ENCODE results near the gene RBFOX2.
"Not testable (repeated sequence)": the region's sequence is repeated elsewhere in the genome, so short reads cannot be mapped to it uniquely, and the experiment has no call there.

The RBFOX2 gene

GRCh38 chr22:35997438-35997837 is 31.2 kb downstream of the RBFOX2 start:
- Histone ChIP-seq H3K27me3 (replicated peaks; ENCODE audit: control insufficient read depth, insufficient read depth, low read length, poor library complexity, severe bottlenecking) (no peaks in the 10 kb centered on the region), H3K4me1 (ENCODE audit: control insufficient read depth, insufficient read depth, low read length, poor library complexity, severe bottlenecking) (no peaks in the 10 kb centered on the region), H3K36me3 (ENCODE audit: control insufficient read depth, insufficient read depth, low read length) (no peaks in the 10 kb centered on the region), H3K4me3 (ENCODE audit: insufficient read depth, low read depth, low read length, poor library complexity, severe bottlenecking) (no peak overlapping the region), H3K27ac (ENCODE audit: insufficient read depth, low read length, poor library complexity, severe bottlenecking) (no peak overlapping the region), H3K9me3 (ENCODE audit: control insufficient read depth, low read length) (no peaks in the 10 kb centered on the region)
- DNase-seq = no peak

- no peak overlapping the region for H3K27ac ChIP-seq (ENCODE audit: insufficient read depth, low read length, poor library complexity, severe bottlenecking)
- no peaks in the 10 kb centered on the region for H3K27me3 ChIP-seq (replicated peaks; ENCODE audit: control insufficient read depth, insufficient read depth, low read length, poor library complexity, severe bottlenecking)
- no peak overlapping the region for H3K4me3 ChIP-seq (ENCODE audit: insufficient read depth, low read depth, low read length, poor library complexity, severe bottlenecking)
- H3K9me3 ChIP-seq (ENCODE audit: control insufficient read depth, low read length) = no peaks in the 10 kb centered on the region
- H3K4me1 ChIP-seq (ENCODE audit: control insufficient read depth, insufficient read depth, low read length, poor library complexity, severe bottlenecking) = no peaks in the 10 kb centered on the region
- no peaks in the 10 kb centered on the region for H3K36me3 ChIP-seq (ENCODE audit: control insufficient read depth, insufficient read depth, low read length)
- no peak for DNase-seq
Observed at GRCh38 chr22:35996596-35996995, 32.0 kb downstream of the RBFOX2 start.

- DNase-seq = no peak
- H3K36me3 ChIP-seq (ENCODE audit: control insufficient read depth, insufficient read depth, low read length) = no peaks in the 10 kb centered on the region
- H3K27ac ChIP-seq (ENCODE audit: insufficient read depth, low read length, poor library complexity, severe bottlenecking) = no peak overlapping the region
- no peak overlapping the region for H3K4me3 ChIP-seq (ENCODE audit: insufficient read depth, low read depth, low read length, poor library complexity, severe bottlenecking)
- H3K9me3 ChIP-seq (ENCODE audit: control insufficient read depth, low read length) = no peaks in the 10 kb centered on the region
- H3K4me1 ChIP-seq (ENCODE audit: control insufficient read depth, insufficient read depth, low read length, poor library complexity, severe bottlenecking) = no peaks in the 10 kb centered on the region
- no peaks in the 10 kb centered on the region for H3K27me3 ChIP-seq (replicated peaks; ENCODE audit: control insufficient read depth, insufficient read depth, low read length, poor library complexity, severe bottlenecking)
Observed at GRCh38 chr22:35995772-35996171, 32.9 kb downstream of the RBFOX2 start.

GRCh38 chr22:35995348-35995747 is 33.3 kb downstream of the RBFOX2 start:
- Histone ChIP-seq H3K27me3 (replicated peaks; ENCODE audit: control insufficient read depth, insufficient read depth, low read length, poor library complexity, severe bottlenecking) (no peaks in the 10 kb centered on the region), H3K9me3 (ENCODE audit: control insufficient read depth, low read length) (no peaks in the 10 kb centered on the region), H3K27ac (ENCODE audit: insufficient read depth, low read length, poor library complexity, severe bottlenecking) (no peak overlapping the region), H3K4me1 (ENCODE audit: control insufficient read depth, insufficient read depth, low read length, poor library complexity, severe bottlenecking) (no peaks in the 10 kb centered on the region), H3K4me3 (ENCODE audit: insufficient read depth, low read depth, low read length, poor library complexity, severe bottlenecking) (no peak overlapping the region), H3K36me3 (ENCODE audit: control insufficient read depth, insufficient read depth, low read length) (no peaks in the 10 kb centered on the region)
- no peak for DNase-seq

GRCh38 chr22:35993727-35994126 is 34.9 kb downstream of the RBFOX2 start:
- DNase-seq; H3K4me3 ChIP-seq (ENCODE audit: insufficient read depth, low read depth, low read length, poor library complexity, severe bottlenecking); H3K27ac ChIP-seq (ENCODE audit: insufficient read depth, low read length, poor library complexity, severe bottlenecking); H3K4me1 ChIP-seq (ENCODE audit: control insufficient read depth, insufficient read depth, low read length, poor library complexity, severe bottlenecking); H3K36me3 ChIP-seq (ENCODE audit: control insufficient read depth, insufficient read depth, low read length); H3K9me3 ChIP-seq (ENCODE audit: control insufficient read depth, low read length); H3K27me3 ChIP-seq (replicated peaks; ENCODE audit: control insufficient read depth, insufficient read depth, low read length, poor library complexity, severe bottlenecking): not testable (repeated sequence)

- Histone ChIP-seq H3K36me3 (ENCODE audit: control insufficient read depth, insufficient read depth, low read length) (no peaks in the 10 kb centered on the region), H3K27ac (ENCODE audit: insufficient read depth, low read length, poor library complexity, severe bottlenecking) (no peak overlapping the region), H3K9me3 (ENCODE audit: control insufficient read depth, low read length) (no peaks in the 10 kb centered on the region), H3K4me1 (ENCODE audit: control insufficient read depth, insufficient read depth, low read length, poor library complexity, severe bottlenecking) (no peaks in the 10 kb centered on the region), H3K4me3 (ENCODE audit: insufficient read depth, low read depth, low read length, poor library complexity, severe bottlenecking) (no peak overlapping the region), H3K27me3 (replicated peaks; ENCODE audit: control insufficient read depth, insufficient read depth, low read length, poor library complexity, severe bottlenecking) (no peaks in the 10 kb centered on the region)
- DNase-seq = no peak
Observed at GRCh38 chr22:35993048-35993714, 35.4 kb downstream of the RBFOX2 start.

GRCh38 chr22:35991168-35991567 is 37.5 kb downstream of the RBFOX2 start:
- H3K4me3 ChIP-seq (ENCODE audit: insufficient read depth, low read depth, low read length, poor library complexity, severe bottlenecking) = no peak overlapping the region
- H3K27ac ChIP-seq (ENCODE audit: insufficient read depth, low read length, poor library complexity, severe bottlenecking) = no peak overlapping the region
- H3K36me3 ChIP-seq (ENCODE audit: control insufficient read depth, insufficient read depth, low read length) = no peaks in the 10 kb centered on the region
- H3K4me1 ChIP-seq (ENCODE audit: control insufficient read depth, insufficient read depth, low read length, poor library complexity, severe bottlenecking) = no peaks in the 10 kb centered on the region
- no peak for DNase-seq
- H3K9me3 ChIP-seq (ENCODE audit: control insufficient read depth, low read length) = no peaks in the 10 kb centered on the region
- H3K27me3 ChIP-seq (replicated peaks; ENCODE audit: control insufficient read depth, insufficient read depth, low read length, poor library complexity, severe bottlenecking) = no peaks in the 10 kb centered on the region

- no peaks in the 10 kb centered on the region for H3K36me3 ChIP-seq (ENCODE audit: control insufficient read depth, insufficient read depth, low read length)
- no peaks in the 10 kb centered on the region for H3K4me1 ChIP-seq (ENCODE audit: control insufficient read depth, insufficient read depth, low read length, poor library complexity, severe bottlenecking)
Observed at GRCh38 chr22:35988030-35988429, 40.6 kb downstream of the RBFOX2 start.

GRCh38 chr22:35987487-35987886 is 41.1 kb downstream of the RBFOX2 start:
- Histone ChIP-seq H3K4me1 (ENCODE audit: control insufficient read depth, insufficient read depth, low read length, poor library complexity, severe bottlenecking) (no peaks in the 10 kb centered on the region), H3K9me3 (ENCODE audit: control insufficient read depth, low read length) (no peaks in the 10 kb centered on the region), H3K27me3 (replicated peaks; ENCODE audit: control insufficient read depth, insufficient read depth, low read length, poor library complexity, severe bottlenecking) (no peaks in the 10 kb centered on the region), H3K36me3 (ENCODE audit: control insufficient read depth, insufficient read depth, low read length) (no peaks in the 10 kb centered on the region), H3K4me3 (ENCODE audit: insufficient read depth, low read depth, low read length, poor library complexity, severe bottlenecking) (no peak overlapping the region), H3K27ac (ENCODE audit: insufficient read depth, low read length, poor library complexity, severe bottlenecking) (no peak overlapping the region)
- no peak for DNase-seq

More at GRCh38 chr22:35988030-35988429, 40.6 kb downstream of the RBFOX2 start:
- no peak for DNase-seq
- Histone ChIP-seq H3K4me3 (ENCODE audit: insufficient read depth, low read depth, low read length, poor library complexity, severe bottlenecking) (no peak overlapping the region), H3K27ac (ENCODE audit: insufficient read depth, low read length, poor library complexity, severe bottlenecking) (no peak overlapping the region), H3K27me3 (replicated peaks; ENCODE audit: control insufficient read depth, insufficient read depth, low read length, poor library complexity, severe bottlenecking) (no peaks in the 10 kb centered on the region), H3K9me3 (ENCODE audit: control insufficient read depth, low read length) (no peaks in the 10 kb centered on the region)

- Histone ChIP-seq H3K27ac (ENCODE audit: insufficient read depth, low read length, poor library complexity, severe bottlenecking) (no peak overlapping the region), H3K27me3 (replicated peaks; ENCODE audit: control insufficient read depth, insufficient read depth, low read length, poor library complexity, severe bottlenecking) (no peaks in the 10 kb centered on the region), H3K4me1 (ENCODE audit: control insufficient read depth, insufficient read depth, low read length, poor library complexity, severe bottlenecking) (no peaks in the 10 kb centered on the region), H3K4me3 (ENCODE audit: insufficient read depth, low read depth, low read length, poor library complexity, severe bottlenecking) (no peak overlapping the region), H3K36me3 (ENCODE audit: control insufficient read depth, insufficient read depth, low read length) (no peaks in the 10 kb centered on the region), H3K9me3 (ENCODE audit: control insufficient read depth, low read length) (no peaks in the 10 kb centered on the region)
- no peak for DNase-seq
Observed at GRCh38 chr22:35986088-35986487, 42.5 kb downstream of the RBFOX2 start.
